Endothelial cell of umbilical vein (primary cell): ENCODE measurements around the gene DOCK1. TPM values are rescaled to one million over a fixed set of nuclear protein-coding genes. Genes with fewer than 3 reads are reported as not detected.

Source experiments
- BruUV-seq: library from RNA; stranded (reverse); fragments of 400-500 nt; replicated peaks from 2 replicates; lab custom pipeline; 2021; lab: Mats Ljungman, UMichigan
- CTCF ChIA-PET: fragments of 300-600, 350-600 bp; sonication (Branson Sonifier 250); formaldehyde crosslinking; loops from one replicate; lab custom pipeline; 2021; ENCODE audit warnings: antibody characterized with exemption, inconsistent platforms; lab: Charles Lee
- POLR2A ChIA-PET: fragments of 300-600, 350-600 bp; sonication (Branson Sonifier 250); formaldehyde crosslinking; loops from one replicate; lab custom pipeline; 2021; ENCODE audit warnings: antibody characterized with exemption, inconsistent platforms; lab: Charles Lee
- DNase-seq: peaks from one replicate; pipeline ENCODE4 v3.0.0-alpha.2; 2011; ENCODE audit warnings: low read depth, low spot score
- FAIRE-seq: peaks from 2 replicates; lab custom pipeline; 2011; peaks lifted over from hg19 to GRCh38; lab: Jason Lieb, UNC
- H2AFZ ChIP-seq: 2 replicates; pipeline ENCODE4 v1.6.0; 2012; ENCODE audit warnings: low read depth, low read length, control low read depth, inconsistent platforms
- H3K27ac ChIP-seq: 2 replicates; pipeline ENCODE4 v1.5.1; 2011; ENCODE audit warnings: low read depth, mild to moderate bottlenecking, control low read depth, low read length, moderate library complexity; ENCODE audit not compliant: insufficient read depth
- H3K27me3 ChIP-seq, 2 experiments: 2 replicates each; pipeline versions ENCODE4 v1.6.0 to v1.6.1; 2011; ENCODE audit warnings: low read length in 2 of 2, mixed read lengths in 1 of 2; ENCODE audit not compliant: control insufficient read depth in 2 of 2, insufficient read depth in 2 of 2
- H3K36me3 ChIP-seq, 2 experiments: 2 replicates in 1 of 2; 3 replicates in 1 of 2; pipeline ENCODE4 v1.5.1; 2011; ENCODE audit warnings: low read length in 2 of 2, mild to moderate bottlenecking in 1 of 2, moderate library complexity in 1 of 2; ENCODE audit not compliant: control insufficient read depth in 2 of 2, insufficient read depth in 2 of 2; ENCODE audit errors: extremely low read depth in 1 of 2
- H3K4me1 ChIP-seq: 3 replicates; pipeline ENCODE4 v1.5.1; 2011; ENCODE audit warnings: mild to moderate bottlenecking, low read length; ENCODE audit not compliant: control insufficient read depth, insufficient read depth; ENCODE audit errors: extremely low read depth
- H3K4me2 ChIP-seq: 2 replicates; pipeline ENCODE4 v1.6.1; 2011; ENCODE audit warnings: low read length, control low read depth, mixed read lengths; ENCODE audit not compliant: insufficient read depth
- H3K4me3 ChIP-seq, 3 experiments: fragments of 200-600 bp in 1 of 3; sonication (generic), shearing (Covaris generic) in 1 of 3; replicated peaks in 1 of 3; 2 replicates each; pipeline ENCODE4 v1.5.1; 2011 to 2016; ENCODE audit warnings: control low read depth in 3 of 3, low read length in 3 of 3, mild to moderate bottlenecking in 2 of 3, inconsistent platforms in 1 of 3, low read depth in 1 of 3, moderate library complexity in 1 of 3; ENCODE audit not compliant: insufficient read depth in 1 of 3
- H3K79me2 ChIP-seq: 2 replicates; pipeline ENCODE4 v1.6.0; 2012; ENCODE audit warnings: low read length, inconsistent platforms; ENCODE audit not compliant: control insufficient read depth, insufficient read depth
- H3K9ac ChIP-seq: replicated peaks from 2 replicates; pipeline ENCODE3; 2011; ENCODE audit warnings: low read length, control low read depth; ENCODE audit not compliant: insufficient read depth; ENCODE audit errors: extremely low read depth
- H3K9me1 ChIP-seq: replicated peaks from 3 replicates; pipeline ENCODE4 v1.6.0; 2011; ENCODE audit warnings: mild to moderate bottlenecking, low read length; ENCODE audit not compliant: control insufficient read depth, insufficient read depth; ENCODE audit errors: extremely low read depth
- H3K9me3 ChIP-seq: replicated peaks from 2 replicates; pipeline ENCODE4 v1.5.1; 2012; ENCODE audit warnings: low read length, inconsistent platforms; ENCODE audit not compliant: control insufficient read depth, insufficient read depth
- H4K20me1 ChIP-seq: replicated peaks from 2 replicates; pipeline ENCODE3; 2011; ENCODE audit warnings: mild to moderate bottlenecking, low read length; ENCODE audit not compliant: control insufficient read depth, insufficient read depth; ENCODE audit errors: extremely low read depth
- EZH2 ChIP-seq: IDR thresholded peaks from 2 replicates; pipeline ENCODE4 v1.6.1; 2012; ENCODE audit warnings: borderline replicate concordance, low read depth, mild to moderate bottlenecking, moderate library complexity, low read length, inconsistent platforms; ENCODE audit not compliant: severe bottlenecking
- FOS ChIP-seq: IDR thresholded peaks from 2 replicates; pipeline ENCODE4 v1.6.1; 2011; ENCODE audit warnings: mild to moderate bottlenecking, low read length, moderate library complexity, borderline replicate concordance; ENCODE audit not compliant: insufficient read depth
- GATA2 ChIP-seq: IDR thresholded peaks from 2 replicates; pipeline ENCODE4 v1.7.0; 2011; ENCODE audit warnings: low read depth, mild to moderate bottlenecking, moderate library complexity, mixed read lengths, low read length; ENCODE audit not compliant: insufficient read length, insufficient read depth
- JUN ChIP-seq: IDR thresholded peaks from 2 replicates; pipeline ENCODE4 v1.6.1; 2011; ENCODE audit warnings: borderline replicate concordance, low read depth; ENCODE audit not compliant: insufficient read length, insufficient read depth
- MYC ChIP-seq: IDR thresholded peaks from one replicate; pipeline ENCODE4 v1.6.1; 2011; ENCODE audit warnings: mild to moderate bottlenecking, low read depth, low read length
- POLR2A ChIP-seq: IDR thresholded peaks from 2 replicates; pipeline ENCODE4 v1.6.1; 2012; ENCODE audit warnings: low read depth, mild to moderate bottlenecking, control low read depth, low read length
- POLR2AphosphoS5 ChIP-seq: IDR thresholded peaks from 2 replicates; pipeline ENCODE4 v1.6.1; 2012; ENCODE audit warnings: low read depth, mild to moderate bottlenecking, control low read depth, low read length, moderate library complexity; ENCODE audit not compliant: insufficient read depth
- dilution Hi-C: fragments of 300-500 bp; cut with MboI; formaldehyde crosslinking; loops from one replicate; pipeline ENCODE4 v1.15.0; 2019; ENCODE audit warnings: low sequenced_read_pairs; ENCODE audit not compliant: extremely low pct_ligation_motif_present
- intact Hi-C: fragments of 100-400 bp; cut with micrococcal nuclease; formaldehyde crosslinking; loops from one replicate; pipeline ENCODE4 v1.10.0; 2022
- polyA plus RNA-seq, 4 experiments: library from polyadenylated mRNA; depleted of rRNA in 3 of 4; stranded (reverse) in 3 of 4; unstranded in 1 of 4; fragments of >200 nt; gene quantifications; 2 replicates each; pipeline versions ENCODE4 v1.2.1 to v1.2.3, GENCODE V29; 2011 to 2012; ENCODE audit warnings: missing spikeins in 1 of 4
- total RNA-seq: library from RNA; stranded (reverse); gene quantifications from 2 replicates; pipeline ENCODE4 v1.2.3, GENCODE V29; 2021
- TF ChIP-seq, protein P1 (sequence below): IDR thresholded peaks from 2 replicates; pipeline ENCODE4 v1.6.1; 2011; ENCODE audit not compliant: insufficient read depth, insufficient read length
- TF ChIP-seq, protein P2 (sequence below), 2 donors: IDR thresholded peaks; 1 replicate in 1 of 2; 2 replicates in 1 of 2; pipeline ENCODE4 v1.5.1; 2011; ENCODE audit warnings: low read length in 2 of 2, mild to moderate bottlenecking in 2 of 2, moderate library complexity in 2 of 2, control low read depth in 1 of 2, inconsistent platforms in 1 of 2, low read depth in 1 of 2; ENCODE audit not compliant: insufficient read depth in 1 of 2; ENCODE audit errors: extremely low read depth in 1 of 2

The DOCK1 gene
- total and polyA plus RNA-seq, 2 donors (not counting 3 experiments of a cell fraction or from before 2014, with no cell fraction given) = 22.5 to 83.1 TPM

GRCh38 chr10:127013691-127014473, 108.7 kb downstream of the DOCK1 start:
- Histone ChIP-seq H3K27ac (no peak overlapping the region), H3K79me2 (no peaks in the 10 kb centered on the region), H3K36me3 (peaks cover 3 to 22% of the 10 kb centered on the region in 2 experiments), H4K20me1 (no peaks in the 10 kb centered on the region), H3K9ac (no peak overlapping the region), H3K4me1 (no peaks in the 10 kb centered on the region), H3K9me3 (no peaks in the 10 kb centered on the region), H3K27me3 (no peaks in the 10 kb centered on the region), H3K4me3 (no peak overlapping the region), H3K4me2 (no peak overlapping the region), H2AFZ (no peak overlapping the region), H3K9me1 (no peaks in the 10 kb centered on the region)
- no TSS peak for BruUV-seq
- dilution Hi-C loops = no loop called here
- TF ChIP-seq MYC = no peak
- TF ChIP-seq POLR2AphosphoS5 = no peak
- no peak for TF ChIP-seq JUN
- no peak for TF ChIP-seq GATA2
- TF ChIP-seq FOS = no peak
- CTCF ChIA-PET = interaction anchor here (1.1 kb wide), 1 partner anchor 1079 kb away, joined by 4 read pairs; no protein-coding TSS in a partner anchor
- DNase-seq (no peak), FAIRE-seq (peak; percentile 57)
- intact Hi-C loops = no loop called here
- POLR2A ChIA-PET = no interaction called here

- dilution Hi-C loops (no loop called here), intact Hi-C loops (no loop called here)
- H3K9me3 ChIP-seq = no peaks in the 10 kb centered on the region
- H3K27me3 ChIP-seq = no peaks in the 10 kb centered on the region
- H3K9me1 ChIP-seq = no peaks in the 10 kb centered on the region
- no peak overlapping the region for H2AFZ ChIP-seq
- H4K20me1 ChIP-seq = no peaks in the 10 kb centered on the region
- no TSS peak for BruUV-seq
- H3K79me2 ChIP-seq = no peaks in the 10 kb centered on the region
- TF ChIP-seq MYC (no peak), FOS (no peak), JUN (no peak), POLR2AphosphoS5 (no peak), EZH2 (no peak), POLR2A (no peak), GATA2 (no peak)
- TF ChIP-seq, protein P1, sequence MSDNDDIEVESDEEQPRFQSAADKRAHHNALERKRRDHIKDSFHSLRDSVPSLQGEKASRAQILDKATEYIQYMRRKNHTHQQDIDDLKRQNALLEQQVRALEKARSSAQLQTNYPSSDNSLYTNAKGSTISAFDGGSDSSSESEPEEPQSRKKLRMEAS = no peak
- TF ChIP-seq, protein P2, sequence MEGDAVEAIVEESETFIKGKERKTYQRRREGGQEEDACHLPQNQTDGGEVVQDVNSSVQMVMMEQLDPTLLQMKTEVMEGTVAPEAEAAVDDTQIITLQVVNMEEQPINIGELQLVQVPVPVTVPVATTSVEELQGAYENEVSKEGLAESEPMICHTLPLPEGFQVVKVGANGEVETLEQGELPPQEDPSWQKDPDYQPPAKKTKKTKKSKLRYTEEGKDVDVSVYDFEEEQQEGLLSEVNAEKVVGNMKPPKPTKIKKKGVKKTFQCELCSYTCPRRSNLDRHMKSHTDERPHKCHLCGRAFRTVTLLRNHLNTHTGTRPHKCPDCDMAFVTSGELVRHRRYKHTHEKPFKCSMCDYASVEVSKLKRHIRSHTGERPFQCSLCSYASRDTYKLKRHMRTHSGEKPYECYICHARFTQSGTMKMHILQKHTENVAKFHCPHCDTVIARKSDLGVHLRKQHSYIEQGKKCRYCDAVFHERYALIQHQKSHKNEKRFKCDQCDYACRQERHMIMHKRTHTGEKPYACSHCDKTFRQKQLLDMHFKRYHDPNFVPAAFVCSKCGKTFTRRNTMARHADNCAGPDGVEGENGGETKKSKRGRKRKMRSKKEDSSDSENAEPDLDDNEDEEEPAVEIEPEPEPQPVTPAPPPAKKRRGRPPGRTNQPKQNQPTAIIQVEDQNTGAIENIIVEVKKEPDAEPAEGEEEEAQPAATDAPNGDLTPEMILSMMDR (IDR thresholded peaks at IDR 0.05; ENCODE audit: extremely low read depth in 1 of 2, insufficient read depth in 1 of 2, low read depth in 1 of 2, low read length in 2 of 2) = no peak
- no peak overlapping the region for H3K4me2 ChIP-seq
- ChIA-PET CTCF (no interaction called here), POLR2A (no interaction called here)
- H3K4me1 ChIP-seq = no peaks in the 10 kb centered on the region
- no peak overlapping the region for H3K4me3 ChIP-seq
- H3K9ac ChIP-seq = no peak overlapping the region
- peaks cover 3 to 23% of the 10 kb centered on the region in 2 experiments for H3K36me3 ChIP-seq
- DNase-seq (no peak), FAIRE-seq (no peak)
- no peak overlapping the region for H3K27ac ChIP-seq
Observed at GRCh38 chr10:127014671-127015070, 109.4 kb downstream of the DOCK1 start.
